ENCODE data around the gene ACBD6.

DNA sequence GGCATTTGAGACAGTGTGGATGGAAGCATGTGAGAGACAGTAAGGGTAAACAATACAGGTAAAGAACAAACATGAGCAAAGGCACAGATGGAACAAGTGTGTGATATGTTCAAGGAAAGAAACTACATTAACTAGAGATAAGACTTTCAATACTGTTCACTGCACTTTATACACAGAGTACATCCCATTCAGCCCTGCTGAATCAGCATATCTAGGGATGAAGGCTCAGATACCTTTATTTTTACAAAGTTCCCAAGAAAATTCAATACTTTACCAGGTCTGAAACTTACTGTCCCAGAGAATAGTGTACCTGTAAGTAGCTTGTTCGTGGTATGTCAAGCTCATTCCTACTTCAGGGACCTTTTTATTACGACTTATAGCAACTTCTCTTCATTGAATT lies 149.8 kb downstream of the ACBD6 start:
- no peak for TF ChIP-seq CTCF (IDR thresholded peaks at IDR 0.05)
- no peak for TF ChIP-seq POLR2A (IDR thresholded peaks at IDR 0.05)
- TF ChIP-seq POLR2AphosphoS5 (IDR thresholded peaks at IDR 0.05; ENCODE audit: insufficient read depth in 1 of 2, low read depth in 1 of 2) = no peak

All from vagina (tissue), 2 donors.